Suprapubic skin (tissue), 4 donors: ENCODE data around the gene CUL2.

Experiments
- CTCF ChIP-seq, 2 donors: fragments of 200-600 bp in 1 of 2; fragments of 450-650 bp in 1 of 2; sonication (generic) in 1 of 2; IDR thresholded peaks; one replicate each; pipeline ENCODE4 v1.5.1; 2016 to 2019; ENCODE audit warnings: antibody characterized with exemption in 2 of 2, mild to moderate bottlenecking in 1 of 2, moderate library complexity in 1 of 2
- EP300 ChIP-seq: sonication (generic); formaldehyde crosslinking; IDR thresholded peaks from one replicate; pipeline ENCODE4 v1.6.1; 2017; ENCODE audit warnings: antibody characterized with exemption
- POLR2A ChIP-seq, 2 donors: fragments of 450-650 bp; IDR thresholded peaks; one replicate each; pipeline ENCODE4 v1.6.1; 2017; ENCODE audit warnings: antibody characterized with exemption in 2 of 2, mild to moderate bottlenecking in 2 of 2, moderate library complexity in 2 of 2
- POLR2AphosphoS5 ChIP-seq, 3 donors: sonication (generic); formaldehyde crosslinking; IDR thresholded peaks; one replicate each; pipeline ENCODE4 v1.6.1; 2017; ENCODE audit warnings: antibody characterized with exemption in 3 of 3

GRCh38 chr10:35020481-35020880 is 69.7 kb downstream of the CUL2 start:
- TF ChIP-seq CTCF (IDR thresholded peaks at IDR 0.05) (no peak), POLR2AphosphoS5 (IDR thresholded peaks at IDR 0.05) (no peak), POLR2A (IDR thresholded peaks at IDR 0.05) (no peak), EP300 (no peak)
